ENCODE measurements around the gene EDAR. TPM values are rescaled to one million over a fixed set of nuclear protein-coding genes. Genes with fewer than 3 reads are reported as not detected.
A peak's percentile ranks its signal among the peaks of the same experiment; 100 is the strongest.

EDAR gene
- total and polyA plus RNA-seq, 7 donors: under 0.01 to 0.87 TPM; not detected in 5

DNA sequence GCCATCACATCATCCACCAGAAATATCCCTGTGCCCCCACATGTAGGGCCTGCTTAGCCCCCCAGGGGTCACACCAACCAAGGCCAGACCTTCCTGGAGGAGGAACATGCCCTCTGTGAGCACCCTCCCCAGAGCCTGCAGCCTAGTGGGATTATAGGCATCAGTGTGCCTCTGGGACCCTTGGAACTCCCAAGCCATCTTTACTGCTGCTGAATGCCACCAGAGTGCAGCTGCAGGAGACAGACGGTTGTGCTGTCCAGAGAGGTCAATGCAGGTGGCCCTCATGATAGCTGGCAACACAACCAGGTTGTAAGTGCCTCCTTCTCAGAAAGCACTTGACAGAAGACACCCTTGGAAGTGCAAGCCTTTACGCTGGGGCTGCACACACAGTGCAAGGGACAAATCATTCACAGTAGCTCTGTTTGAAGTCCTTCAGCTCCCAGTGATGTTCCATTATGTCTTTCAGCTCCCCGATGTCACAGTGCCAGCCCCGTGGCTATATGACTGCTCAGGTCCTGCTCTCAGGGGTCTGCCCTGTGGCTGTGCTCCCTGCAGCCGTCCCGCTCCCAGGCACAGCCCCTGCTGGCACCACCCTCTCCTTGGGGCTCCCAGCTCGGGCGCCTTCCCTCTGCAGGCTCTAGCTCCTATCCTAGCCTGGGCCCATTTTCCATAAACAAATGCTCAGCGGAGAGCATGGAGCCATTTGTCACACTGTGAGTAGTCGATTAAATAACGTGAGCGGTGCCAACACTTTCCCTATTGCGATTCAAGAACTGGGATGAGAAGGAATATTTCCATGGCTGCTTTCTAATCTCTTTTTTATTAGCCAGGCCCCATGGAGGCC is 65.1 kb downstream of the EDAR start:
- H3K4me1 ChIP-seq: peaks cover 0 to 36% (median 31%) of the 10 kb centered on the region in 4 donors
- no peak overlapping the region for H3K4me3 ChIP-seq
- H3K27ac ChIP-seq: peak overlapping the region in 3 of 4 donors; percentile 26 to 63 (median 51)
- TF ChIP-seq EP300 (IDR thresholded peaks at IDR 0.05): no peak
- TF ChIP-seq POLR2AphosphoS5 (IDR thresholded peaks at IDR 0.05): peak in 1 of 4 donors; percentile 28
- TF ChIP-seq, protein P1, sequence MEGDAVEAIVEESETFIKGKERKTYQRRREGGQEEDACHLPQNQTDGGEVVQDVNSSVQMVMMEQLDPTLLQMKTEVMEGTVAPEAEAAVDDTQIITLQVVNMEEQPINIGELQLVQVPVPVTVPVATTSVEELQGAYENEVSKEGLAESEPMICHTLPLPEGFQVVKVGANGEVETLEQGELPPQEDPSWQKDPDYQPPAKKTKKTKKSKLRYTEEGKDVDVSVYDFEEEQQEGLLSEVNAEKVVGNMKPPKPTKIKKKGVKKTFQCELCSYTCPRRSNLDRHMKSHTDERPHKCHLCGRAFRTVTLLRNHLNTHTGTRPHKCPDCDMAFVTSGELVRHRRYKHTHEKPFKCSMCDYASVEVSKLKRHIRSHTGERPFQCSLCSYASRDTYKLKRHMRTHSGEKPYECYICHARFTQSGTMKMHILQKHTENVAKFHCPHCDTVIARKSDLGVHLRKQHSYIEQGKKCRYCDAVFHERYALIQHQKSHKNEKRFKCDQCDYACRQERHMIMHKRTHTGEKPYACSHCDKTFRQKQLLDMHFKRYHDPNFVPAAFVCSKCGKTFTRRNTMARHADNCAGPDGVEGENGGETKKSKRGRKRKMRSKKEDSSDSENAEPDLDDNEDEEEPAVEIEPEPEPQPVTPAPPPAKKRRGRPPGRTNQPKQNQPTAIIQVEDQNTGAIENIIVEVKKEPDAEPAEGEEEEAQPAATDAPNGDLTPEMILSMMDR (IDR thresholded peaks at IDR 0.05): no peak
- TF ChIP-seq POLR2A (IDR thresholded peaks at IDR 0.05): no peak
- peak; percentile 66 for DNase-seq
- H3K36me3 ChIP-seq: no peaks in the 10 kb centered on the region
- intact Hi-C loops (cut with DNase I): no loop called here
- 82 to 89% methylated on average over 13 of the region's 13 CpGs for WGBS, 2 donors
- no peaks in the 10 kb centered on the region for H3K9me3 ChIP-seq
- H3K27me3 ChIP-seq: no peaks in the 10 kb centered on the region

DNA sequence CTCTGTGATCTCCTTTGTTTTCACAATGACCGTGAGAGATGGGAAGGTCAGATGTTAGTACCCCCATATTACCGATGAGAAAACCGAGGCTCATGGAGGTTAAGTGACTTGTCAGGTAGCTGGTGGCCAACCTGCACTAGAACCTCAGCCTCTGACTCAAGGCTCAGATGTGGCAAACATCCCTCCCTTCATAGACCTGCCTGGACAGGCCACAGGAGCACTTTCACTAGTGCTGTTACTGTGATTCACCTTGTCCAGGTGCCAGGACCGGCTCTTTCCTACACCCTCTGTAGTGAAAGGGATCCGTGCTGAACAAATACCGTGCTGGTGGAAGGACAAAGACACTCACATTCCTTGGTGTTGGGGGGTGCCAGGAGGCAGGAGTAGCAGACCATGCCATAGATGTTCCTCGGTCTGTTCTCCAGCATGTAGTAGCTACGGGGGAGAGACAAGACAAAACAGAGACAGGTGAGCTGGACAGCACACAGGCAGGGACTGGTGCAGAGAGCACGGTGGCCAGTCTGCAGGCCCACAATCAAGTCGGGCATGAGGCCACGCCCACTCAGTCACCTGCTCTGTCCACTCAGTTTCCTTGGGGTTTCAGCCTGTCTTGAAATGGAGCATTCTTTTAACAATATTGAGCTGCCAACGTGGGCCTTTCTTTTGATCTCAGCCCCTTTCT is 65.9 kb downstream of the EDAR start:
- WGBS, 2 donors: 57 to 79% methylated on average over 12 of the region's 12 CpGs
- intact Hi-C loops (cut with DNase I): no loop called here

DNA sequence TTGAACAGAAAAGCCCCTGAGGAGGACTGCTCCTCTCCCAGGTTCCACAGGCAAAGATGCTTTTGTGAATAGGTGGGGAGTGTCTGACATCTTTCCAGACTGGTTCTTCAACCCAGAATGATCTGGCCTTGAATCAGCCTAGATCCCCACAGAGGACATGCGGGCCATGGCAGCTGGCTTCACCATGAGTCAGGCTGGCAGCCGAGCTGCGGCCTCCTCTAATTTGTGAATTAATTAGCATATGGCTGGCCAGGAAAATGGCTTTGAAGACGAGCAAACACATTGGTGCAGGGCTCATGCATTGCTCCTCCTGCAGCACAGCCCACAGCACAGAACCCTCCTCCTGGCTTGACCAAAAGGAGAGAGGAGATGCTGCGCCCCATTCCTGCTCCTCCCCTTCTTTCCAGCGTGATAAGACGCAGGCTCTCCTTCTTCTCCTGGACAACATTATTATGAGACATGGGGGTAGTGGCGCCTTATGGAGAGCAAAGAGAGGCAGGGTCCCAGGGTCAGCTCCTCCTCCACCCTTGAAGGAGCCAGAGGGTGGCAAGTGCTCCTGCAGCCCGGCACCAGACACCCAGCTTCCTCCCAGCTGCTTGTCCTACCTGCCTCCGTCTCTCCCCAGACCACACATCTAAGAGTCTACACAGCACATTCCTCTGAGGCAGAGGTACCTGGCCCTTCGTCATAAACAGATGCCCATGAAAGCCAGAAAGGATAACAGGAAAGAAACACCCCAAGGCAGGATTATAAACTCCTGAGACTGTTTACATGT is 66.7 kb downstream of the EDAR start:
- H3K27me3 ChIP-seq: no peaks in the 10 kb centered on the region
- H3K4me3 ChIP-seq: no peak overlapping the region
- H3K9me3 ChIP-seq: no peaks in the 10 kb centered on the region
- peak; percentile 64 for DNase-seq
- no peaks in the 10 kb centered on the region for H3K36me3 ChIP-seq
- intact Hi-C loops (cut with DNase I): no loop called here
- no peak for TF ChIP-seq EP300 (IDR thresholded peaks at IDR 0.05)
- TF ChIP-seq POLR2AphosphoS5 (IDR thresholded peaks at IDR 0.05): peak in 1 of 4 donors; percentile 37
- peaks cover 0 to 45% (median 38%) of the 10 kb centered on the region in 4 donors for H3K4me1 ChIP-seq
- WGBS, 2 donors: 85 to 90% methylated on average over 11 of the region's 11 CpGs
- H3K27ac ChIP-seq: peak overlapping the region in 3 of 4 donors; percentile 39 to 60 (median 47)

More for the DNA sequence above, 65.9 kb downstream of the EDAR start:
- Histone ChIP-seq H3K27me3 (no peaks in the 10 kb centered on the region), H3K27ac (peak overlapping the region in 1 of 4 donors; percentile 60), H3K36me3 (no peaks in the 10 kb centered on the region), H3K4me1 (peaks cover 0 to 37% (median 31%) of the 10 kb centered on the region in 4 donors), H3K4me3 (no peak overlapping the region), H3K9me3 (no peaks in the 10 kb centered on the region)
- TF ChIP-seq EP300 (IDR thresholded peaks at IDR 0.05) (no peak), POLR2A (IDR thresholded peaks at IDR 0.05) (no peak), POLR2AphosphoS5 (IDR thresholded peaks at IDR 0.05) (no peak)
- TF ChIP-seq, protein P1 (IDR thresholded peaks at IDR 0.05): no peak
- DNase-seq: peak; percentile 50

DNA sequence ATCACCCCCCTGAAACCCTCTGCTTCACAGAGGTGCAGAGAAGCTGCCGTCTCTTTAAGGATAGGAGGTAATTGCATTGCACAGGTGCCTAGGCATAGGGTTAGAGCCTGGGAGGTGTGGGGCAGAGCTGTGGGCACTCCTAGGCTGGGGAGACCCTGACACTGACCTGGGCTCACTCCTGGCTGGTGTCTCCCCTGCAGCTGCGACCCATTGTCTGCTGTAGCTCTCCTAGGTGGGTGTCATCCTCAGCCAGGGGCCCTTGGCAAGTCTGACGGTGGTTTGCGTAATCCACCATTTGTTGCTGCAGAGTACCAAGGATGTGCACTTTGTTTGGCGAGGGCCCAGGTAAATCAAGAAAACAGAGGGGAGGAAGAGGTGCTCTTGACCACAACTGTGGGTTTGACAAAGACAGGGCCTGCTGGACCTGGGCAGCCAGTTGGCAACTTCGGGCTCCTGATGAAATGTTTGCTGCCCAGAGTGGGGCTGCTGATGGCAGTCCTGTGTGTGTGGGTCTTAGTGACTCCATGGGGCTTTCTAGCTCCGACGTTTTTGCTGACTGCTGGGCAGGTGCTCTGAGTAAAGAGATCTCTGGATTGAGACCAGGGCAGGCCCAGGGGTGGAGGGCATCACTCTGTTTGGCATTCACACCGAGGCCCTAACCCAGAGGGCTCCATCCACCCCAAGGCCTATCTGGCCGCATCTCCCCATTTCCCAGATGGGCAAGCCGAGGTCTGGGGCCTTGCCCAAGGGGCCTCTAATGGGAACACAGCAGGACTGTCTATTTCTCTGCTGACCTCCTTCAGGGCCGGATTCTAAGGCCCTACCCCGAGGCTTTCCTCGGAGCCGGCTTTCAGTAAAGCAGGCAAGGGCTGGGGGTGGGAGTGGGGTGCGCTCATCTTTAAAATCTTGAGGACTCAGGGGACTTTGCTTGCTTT is 67.7 kb downstream of the EDAR start:
- peak; percentile 48 for DNase-seq
- H3K27ac ChIP-seq: peak overlapping the region in 2 of 4 donors; percentile 39 to 60
- H3K9me3 ChIP-seq: no peaks in the 10 kb centered on the region
- WGBS, 2 donors: 83 to 89% methylated on average over 16 of the region's 16 CpGs
- intact Hi-C loops (cut with DNase I): no loop called here
- peaks cover 0 to 52% (median 45%) of the 10 kb centered on the region in 4 donors for H3K4me1 ChIP-seq
- TF ChIP-seq POLR2AphosphoS5 (IDR thresholded peaks at IDR 0.05) (no peak), EP300 (IDR thresholded peaks at IDR 0.05) (no peak), POLR2A (IDR thresholded peaks at IDR 0.05) (no peak)
- TF ChIP-seq, protein P1 (IDR thresholded peaks at IDR 0.05): no peak
- H3K36me3 ChIP-seq: no peaks in the 10 kb centered on the region
- H3K27me3 ChIP-seq: no peaks in the 10 kb centered on the region
- no peak overlapping the region for H3K4me3 ChIP-seq

Data from sigmoid colon (tissue), 7 donors.